IMR-90 (cell line): ENCODE results near the gene GAREM2. TPM values are rescaled to one million over a fixed set of nuclear protein-coding genes. Genes with fewer than 3 reads are reported as not detected.
A peak's percentile ranks its signal among the peaks of the same experiment; 100 is the strongest.

Experiments
- ATAC-seq: fragments of 200-7000 bp; cut with Tn5 transposase; 2 replicates; pipeline ENCODE4 v1.9.1; 2020; ENCODE audit warnings: low read depth, mild to moderate bottlenecking, moderate library complexity
- BruUV-seq: library from RNA; stranded (reverse); fragments of 400-500 nt; replicated peaks from 2 replicates; lab custom pipeline; 2021; lab: Mats Ljungman, UMichigan
- CTCF ChIA-PET: fragments of 300-600 bp; formaldehyde crosslinking; extraction: SDS; loops from one replicate; lab custom pipeline; 2021; ENCODE audit warnings: antibody characterized with exemption; lab: Yijun Ruan, JAX
- POLR2A ChIA-PET: fragments of 300-600 bp; sonication (Branson Sonifier 250); formaldehyde crosslinking; loops from one replicate; lab custom pipeline; 2022; ENCODE audit warnings: antibody characterized with exemption; ENCODE audit not compliant: unreplicated experiment; lab: Charles Lee
- DNase-seq: peaks from one replicate; pipeline ENCODE4 v3.0.0; 2013
- H2AFZ ChIP-seq: replicated peaks from 2 replicates; pipeline ENCODE3; 2013; ENCODE audit warnings: low read length, mild to moderate bottlenecking; ENCODE audit not compliant: poor library complexity
- H2AK5ac ChIP-seq: 2 replicates; pipeline ENCODE4 v1.6.1; 2013; ENCODE audit warnings: low read depth, low read length, inconsistent platforms
- H2AK9ac ChIP-seq: replicated peaks from 2 replicates; pipeline ENCODE3; 2013; ENCODE audit warnings: mild to moderate bottlenecking, low read depth, low read length, moderate library complexity; ENCODE audit not compliant: poor library complexity
- H2BK120ac ChIP-seq: 2 replicates; pipeline ENCODE4 v1.6.1; 2013; ENCODE audit warnings: low read depth, low read length, inconsistent platforms
- H2BK15ac ChIP-seq: 3 replicates; pipeline ENCODE4 v1.6.1; 2013; ENCODE audit warnings: low read depth, low read length, inconsistent platforms
- H2BK20ac ChIP-seq: 2 replicates; pipeline ENCODE4 v1.6.1; 2013; ENCODE audit warnings: low read depth, mild to moderate bottlenecking, inconsistent platforms, low read length, moderate library complexity
- H2BK5ac ChIP-seq: 2 replicates; pipeline ENCODE4 v1.6.1; 2013; ENCODE audit warnings: mild to moderate bottlenecking, low read depth, low read length, inconsistent platforms; ENCODE audit not compliant: poor library complexity, severe bottlenecking
- H3K14ac ChIP-seq: replicated peaks from 2 replicates; pipeline ENCODE4 v1.6.1; 2013; ENCODE audit warnings: low read depth, low read length, inconsistent platforms
- H3K18ac ChIP-seq: 2 replicates; pipeline ENCODE4 v1.6.1; 2013; ENCODE audit warnings: low read depth, low read length, control low read depth
- H3K23ac ChIP-seq: 2 replicates; pipeline ENCODE4 v1.6.1; 2013; ENCODE audit warnings: low read depth, low read length, inconsistent platforms
- H3K27ac ChIP-seq: 2 replicates; pipeline ENCODE4 v1.5.1; 2013; ENCODE audit warnings: mild to moderate bottlenecking, control low read depth, low read length; ENCODE audit not compliant: insufficient read depth
- H3K27me3 ChIP-seq: 2 replicates; pipeline ENCODE4 v1.6.1; 2013; ENCODE audit warnings: low read length; ENCODE audit not compliant: control insufficient read depth, insufficient read depth
- H3K36me3 ChIP-seq: 2 replicates; pipeline ENCODE4 v1.6.1; 2013; ENCODE audit warnings: low read length, mixed read lengths; ENCODE audit not compliant: control insufficient read depth, insufficient read depth
- H3K4ac ChIP-seq: 2 replicates; pipeline ENCODE4 v1.6.1; 2013; ENCODE audit warnings: low read depth, low read length, inconsistent platforms
- H3K4me1 ChIP-seq: 2 replicates; pipeline ENCODE4 v1.6.1; 2013; ENCODE audit warnings: low read length, mixed read lengths; ENCODE audit not compliant: control insufficient read depth, insufficient read depth
- H3K4me2 ChIP-seq: 2 replicates; pipeline ENCODE4 v1.6.1; 2013; ENCODE audit warnings: low read depth, mild to moderate bottlenecking, control low read depth, low read length, moderate library complexity
- H3K4me3 ChIP-seq: 2 replicates; pipeline ENCODE4 v1.5.1; 2013; ENCODE audit warnings: low read depth, mild to moderate bottlenecking, control low read depth, low read length, moderate library complexity; ENCODE audit not compliant: insufficient read depth
- H3K56ac ChIP-seq: 2 replicates; pipeline ENCODE4 v1.6.1; 2013; ENCODE audit warnings: low read length, inconsistent platforms; ENCODE audit not compliant: insufficient read depth; ENCODE audit errors: extremely low read depth
- H3K79me1 ChIP-seq, 2 experiments: 2 replicates each; pipeline ENCODE4 v1.6.1; 2013; ENCODE audit warnings: low read length in 2 of 2, inconsistent platforms in 1 of 2, low read depth in 1 of 2
- H3K9ac ChIP-seq: 2 replicates; pipeline ENCODE4 v1.6.1; 2013; ENCODE audit warnings: low read depth, low read length, control low read depth
- H3K9me1 ChIP-seq: 2 replicates; pipeline ENCODE4 v1.6.1; 2013; ENCODE audit warnings: low read length, inconsistent platforms; ENCODE audit not compliant: insufficient read depth
- H3K9me3 ChIP-seq: 2 replicates; pipeline ENCODE4 v1.6.1; 2013; ENCODE audit warnings: low read length; ENCODE audit not compliant: control insufficient read depth, insufficient read depth
- H4K20me1 ChIP-seq: 2 replicates; pipeline ENCODE4 v1.6.1; 2013; ENCODE audit warnings: low read length, inconsistent platforms; ENCODE audit not compliant: insufficient read depth
- H4K5ac ChIP-seq: 2 replicates; pipeline ENCODE4 v1.6.1; 2013; ENCODE audit warnings: mild to moderate bottlenecking, low read depth, low read length, control low read depth
- H4K8ac ChIP-seq, 2 experiments: 2 replicates each; pipeline ENCODE4 v1.6.1; 2013; ENCODE audit warnings: low read depth in 2 of 2, low read length in 2 of 2, control low read depth in 1 of 2, inconsistent platforms in 1 of 2
- H4K91ac ChIP-seq: 2 replicates; pipeline ENCODE4 v1.6.1; 2013; ENCODE audit warnings: low read depth, low read length, inconsistent platforms; ENCODE audit not compliant: insufficient read depth
- BHLHE40 ChIP-seq: fragments of 150-350 bp; IDR thresholded peaks from 2 replicates; pipeline ENCODE4 v1.6.1; 2016; ENCODE audit warnings: mild to moderate bottlenecking, low read depth, low read length
- CEBPB ChIP-seq: IDR thresholded peaks from 2 replicates; pipeline ENCODE4 v1.6.1; 2012; ENCODE audit warnings: low read depth, low read length, improper control_type of control experiment
- CHD1 ChIP-seq: IDR thresholded peaks from 2 replicates; pipeline ENCODE4 v1.6.1; 2012; ENCODE audit warnings: low read depth, low read length, improper control_type of control experiment
- FOS ChIP-seq: fragments of 150-350 bp; IDR thresholded peaks from 2 replicates; pipeline ENCODE4 v1.6.1; 2016; ENCODE audit warnings: low read depth, low read length
- MXI1 ChIP-seq: IDR thresholded peaks from 2 replicates; pipeline ENCODE4 v1.6.1; 2012; ENCODE audit warnings: low read depth, mild to moderate bottlenecking, low read length, moderate library complexity, borderline replicate concordance
- NFE2L2 ChIP-seq: fragments of 150-350 bp; IDR thresholded peaks from 2 replicates; pipeline ENCODE4 v1.6.1; 2016; ENCODE audit warnings: low read depth, mild to moderate bottlenecking, low read length
- POLR2A ChIP-seq: IDR thresholded peaks from 2 replicates; pipeline ENCODE4 v1.6.1; 2012; ENCODE audit warnings: mild to moderate bottlenecking, low read depth, low read length
- RAD21 ChIP-seq: IDR thresholded peaks from 2 replicates; pipeline ENCODE4 v1.6.1; 2012; ENCODE audit warnings: low read length, improper control_type of control experiment
- RCOR1 ChIP-seq: IDR thresholded peaks from 2 replicates; pipeline ENCODE4 v1.6.1; 2012; ENCODE audit warnings: mild to moderate bottlenecking, low read length, improper control_type of control experiment; ENCODE audit not compliant: insufficient replicate concordance
- RFX5 ChIP-seq: IDR thresholded peaks from 2 replicates; pipeline ENCODE4 v1.8.0; 2012; ENCODE audit warnings: low read depth, mild to moderate bottlenecking, low read length, moderate library complexity
- SMC3 ChIP-seq: fragments of 150-350 bp; IDR thresholded peaks from 2 replicates; pipeline ENCODE4 v1.6.1; 2016; ENCODE audit warnings: low read depth, mild to moderate bottlenecking, antibody characterized with exemption, low read length, moderate library complexity
- WGBS, 2 experiments: methylation state at CpG; one replicate each; pipeline versions ENCODE4 v1.1.5 to v1.1.7; 2013; ENCODE audit warnings: missing lambda C conversion rate in 2 of 2; ENCODE audit not compliant: insufficient read length in 1 of 2; ENCODE audit errors: extremely low coverage in 2 of 2; 5-methylcytosine and 5-hydroxymethylcytosine counted together
- dilution Hi-C: fragments of 300-500 bp; cut with HindIII; formaldehyde crosslinking; loops from one replicate; pipeline ENCODE4 v1.14.3; 2018; ENCODE audit warnings: low sequenced_read_pairs; ENCODE audit not compliant: unreplicated experiment
- in situ Hi-C: fragments of 300-500 bp; cut with MboI; formaldehyde crosslinking; loops from 3 replicates; pipeline ENCODE4 v1.14.3; 2019; ENCODE audit warnings: low sequenced_read_pairs, inconsistent platforms, mixed read lengths
- intact Hi-C: fragments of 100-400 bp; cut with micrococcal nuclease; formaldehyde crosslinking; loops from 2 replicates; pipeline ENCODE4 v1.10.0; 2022
- polyA plus RNA-seq, 3 experiments: library from polyadenylated mRNA; depleted of rRNA; stranded (reverse); fragments of >200 nt; gene quantifications; 2 replicates each; pipeline ENCODE4 v1.2.3, GENCODE V29; 2012; ENCODE audit warnings: low replicate concordance in 1 of 3
- total RNA-seq: library from RNA; depleted of rRNA; stranded (reverse); fragments of >200 nt; gene quantifications from 2 replicates; pipeline ENCODE4 v1.2.3, GENCODE V29; 2012
- TF ChIP-seq, protein P1 (sequence below): fragments of 150-350 bp; IDR thresholded peaks from 2 replicates; pipeline ENCODE4 v1.6.1; 2017; ENCODE audit warnings: mild to moderate bottlenecking, antibody characterized with exemption, low read length, low read depth
- TF ChIP-seq, protein P2 (sequence below): conservative IDR thresholded peaks from 2 replicates; pipeline ENCODE4 v1.5.1; 2012; ENCODE audit warnings: mild to moderate bottlenecking, low read depth, low read length, improper control_type of control experiment
- TF ChIP-seq, protein P3 (sequence below): fragments of 150-350 bp; IDR thresholded peaks from 2 replicates; pipeline ENCODE4 v1.6.1; 2016; ENCODE audit warnings: low read depth, mild to moderate bottlenecking, low read length, moderate library complexity, borderline replicate concordance

Gene GAREM2
- total and polyA plus RNA-seq, 2 of the 4 experiments (the other 2 are of a cell fraction) = 0.36 to 1.8 TPM

DNA sequence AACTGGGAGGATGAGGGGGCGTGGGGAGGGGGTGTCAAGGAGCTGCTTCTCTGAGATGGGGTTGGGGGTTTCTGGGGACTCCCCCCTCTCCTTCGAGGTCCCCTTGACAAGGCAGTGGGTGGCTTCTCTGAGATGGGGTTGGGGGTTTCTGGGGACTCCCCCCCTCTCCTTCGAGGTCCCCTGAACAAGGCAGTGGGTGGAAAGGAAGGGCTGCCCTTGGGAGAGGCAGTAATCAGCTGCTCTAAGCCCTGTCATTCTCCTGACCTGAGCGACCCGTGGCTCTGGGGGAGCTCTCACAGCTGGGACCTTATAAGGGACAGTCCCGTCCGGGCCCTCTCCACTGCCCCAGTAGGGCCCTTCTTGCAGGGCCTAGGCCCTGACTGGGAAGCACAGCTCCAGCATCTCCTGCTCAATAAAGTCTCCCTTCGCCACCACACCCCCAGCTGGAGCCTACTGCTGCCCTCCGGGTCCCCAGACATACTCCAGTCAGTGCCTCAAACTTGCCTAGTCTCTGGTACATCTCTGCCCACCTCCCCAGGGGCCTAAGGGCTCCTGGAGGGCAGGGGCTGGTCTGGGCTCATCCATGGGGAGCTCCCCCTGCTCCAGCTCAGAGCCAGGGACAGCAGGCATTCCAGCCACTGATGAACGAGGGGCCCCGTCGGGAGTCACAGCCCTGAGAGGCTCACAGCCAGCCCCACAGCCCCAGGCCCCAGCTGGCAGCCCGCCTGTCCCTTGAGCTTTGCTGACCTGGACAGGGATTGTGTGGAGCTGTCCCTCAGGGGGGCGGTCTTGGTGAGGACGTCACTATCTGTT lies 2.8 kb downstream of the GAREM2 start:
- H3K14ac ChIP-seq = no peak overlapping the region
- H3K56ac ChIP-seq = no peak overlapping the region
- no peaks in the 10 kb centered on the region for H3K4me1 ChIP-seq
- H3K9me1 ChIP-seq = no peaks in the 10 kb centered on the region
- dilution Hi-C loops = no loop called here
- H3K79me1 ChIP-seq = no peaks in the 10 kb centered on the region
- CTCF ChIA-PET = no interaction called here
- intact Hi-C loops = no loop called here
- H2AK9ac ChIP-seq = no peak overlapping the region
- TF ChIP-seq POLR2A = no peak
- TF ChIP-seq, protein P1, sequence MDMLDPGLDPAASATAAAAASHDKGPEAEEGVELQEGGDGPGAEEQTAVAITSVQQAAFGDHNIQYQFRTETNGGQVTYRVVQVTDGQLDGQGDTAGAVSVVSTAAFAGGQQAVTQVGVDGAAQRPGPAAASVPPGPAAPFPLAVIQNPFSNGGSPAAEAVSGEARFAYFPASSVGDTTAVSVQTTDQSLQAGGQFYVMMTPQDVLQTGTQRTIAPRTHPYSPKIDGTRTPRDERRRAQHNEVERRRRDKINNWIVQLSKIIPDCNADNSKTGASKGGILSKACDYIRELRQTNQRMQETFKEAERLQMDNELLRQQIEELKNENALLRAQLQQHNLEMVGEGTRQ = no peak
- no peak for TF ChIP-seq CHD1
- TF ChIP-seq, protein P2, sequence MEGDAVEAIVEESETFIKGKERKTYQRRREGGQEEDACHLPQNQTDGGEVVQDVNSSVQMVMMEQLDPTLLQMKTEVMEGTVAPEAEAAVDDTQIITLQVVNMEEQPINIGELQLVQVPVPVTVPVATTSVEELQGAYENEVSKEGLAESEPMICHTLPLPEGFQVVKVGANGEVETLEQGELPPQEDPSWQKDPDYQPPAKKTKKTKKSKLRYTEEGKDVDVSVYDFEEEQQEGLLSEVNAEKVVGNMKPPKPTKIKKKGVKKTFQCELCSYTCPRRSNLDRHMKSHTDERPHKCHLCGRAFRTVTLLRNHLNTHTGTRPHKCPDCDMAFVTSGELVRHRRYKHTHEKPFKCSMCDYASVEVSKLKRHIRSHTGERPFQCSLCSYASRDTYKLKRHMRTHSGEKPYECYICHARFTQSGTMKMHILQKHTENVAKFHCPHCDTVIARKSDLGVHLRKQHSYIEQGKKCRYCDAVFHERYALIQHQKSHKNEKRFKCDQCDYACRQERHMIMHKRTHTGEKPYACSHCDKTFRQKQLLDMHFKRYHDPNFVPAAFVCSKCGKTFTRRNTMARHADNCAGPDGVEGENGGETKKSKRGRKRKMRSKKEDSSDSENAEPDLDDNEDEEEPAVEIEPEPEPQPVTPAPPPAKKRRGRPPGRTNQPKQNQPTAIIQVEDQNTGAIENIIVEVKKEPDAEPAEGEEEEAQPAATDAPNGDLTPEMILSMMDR = no peak
- TF ChIP-seq RCOR1 = no peak
- TF ChIP-seq FOS = no peak
- TF ChIP-seq BHLHE40 = no peak
- no peak for TF ChIP-seq MXI1
- no peak for TF ChIP-seq RAD21
- TF ChIP-seq, protein P3, sequence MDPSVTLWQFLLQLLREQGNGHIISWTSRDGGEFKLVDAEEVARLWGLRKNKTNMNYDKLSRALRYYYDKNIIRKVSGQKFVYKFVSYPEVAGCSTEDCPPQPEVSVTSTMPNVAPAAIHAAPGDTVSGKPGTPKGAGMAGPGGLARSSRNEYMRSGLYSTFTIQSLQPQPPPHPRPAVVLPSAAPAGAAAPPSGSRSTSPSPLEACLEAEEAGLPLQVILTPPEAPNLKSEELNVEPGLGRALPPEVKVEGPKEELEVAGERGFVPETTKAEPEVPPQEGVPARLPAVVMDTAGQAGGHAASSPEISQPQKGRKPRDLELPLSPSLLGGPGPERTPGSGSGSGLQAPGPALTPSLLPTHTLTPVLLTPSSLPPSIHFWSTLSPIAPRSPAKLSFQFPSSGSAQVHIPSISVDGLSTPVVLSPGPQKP = no peak
- no peak for TF ChIP-seq RFX5
- no peak for TF ChIP-seq CEBPB
- TF ChIP-seq NFE2L2 = no peak
- no peak for TF ChIP-seq SMC3
- no peak overlapping the region for H4K5ac ChIP-seq
- no peaks in the 10 kb centered on the region for H3K36me3 ChIP-seq
- H2AK5ac ChIP-seq = no peak overlapping the region
- no peak overlapping the region for H3K9ac ChIP-seq
- BruUV-seq = no TSS peak
- no peaks in the 10 kb centered on the region; the same call in 1 of the 2 replicates for H3K9me3 ChIP-seq
- H3K4me2 ChIP-seq = no peak overlapping the region
- in situ Hi-C loops = no loop called here
- H2AFZ ChIP-seq = peak overlapping the region; percentile 21
- H2BK120ac ChIP-seq = no peak overlapping the region
- no peak overlapping the region for H3K4ac ChIP-seq
- H2BK15ac ChIP-seq = no peak overlapping the region
- 32% methylated on average over 7 of the region's 15 CpGs; no CpG with 5 or more reads in 1 of the 2 experiments for WGBS, 2 experiments
- no peak overlapping the region for H3K27ac ChIP-seq
- no peak overlapping the region for H2BK20ac ChIP-seq
- peaks cover 53% of the 10 kb centered on the region for H3K27me3 ChIP-seq
- no peaks in the 10 kb centered on the region for H4K20me1 ChIP-seq
- ATAC-seq (no peak), DNase-seq (no peak)
- POLR2A ChIA-PET = no interaction called here
- no peak overlapping the region for H4K8ac ChIP-seq
- no peak overlapping the region for H3K23ac ChIP-seq
- H2BK5ac ChIP-seq = no peak overlapping the region
- no peak overlapping the region for H3K18ac ChIP-seq
- H3K4me3 ChIP-seq = no peak overlapping the region
- H4K91ac ChIP-seq = no peak overlapping the region
